NCI-H128 (cell line): ENCODE results near the gene ASTN2.
"Not testable (repeated sequence)": the region's sequence is repeated elsewhere in the genome, so short reads cannot be mapped to it uniquely, and the experiment has no call there.

Source experiments
- DNase-seq: peaks from one replicate; lab custom pipeline; 2025; ENCODE audit not compliant: unreplicated experiment; lab: John Stamatoyannopoulos, UW

ASTN2 gene

DNA sequence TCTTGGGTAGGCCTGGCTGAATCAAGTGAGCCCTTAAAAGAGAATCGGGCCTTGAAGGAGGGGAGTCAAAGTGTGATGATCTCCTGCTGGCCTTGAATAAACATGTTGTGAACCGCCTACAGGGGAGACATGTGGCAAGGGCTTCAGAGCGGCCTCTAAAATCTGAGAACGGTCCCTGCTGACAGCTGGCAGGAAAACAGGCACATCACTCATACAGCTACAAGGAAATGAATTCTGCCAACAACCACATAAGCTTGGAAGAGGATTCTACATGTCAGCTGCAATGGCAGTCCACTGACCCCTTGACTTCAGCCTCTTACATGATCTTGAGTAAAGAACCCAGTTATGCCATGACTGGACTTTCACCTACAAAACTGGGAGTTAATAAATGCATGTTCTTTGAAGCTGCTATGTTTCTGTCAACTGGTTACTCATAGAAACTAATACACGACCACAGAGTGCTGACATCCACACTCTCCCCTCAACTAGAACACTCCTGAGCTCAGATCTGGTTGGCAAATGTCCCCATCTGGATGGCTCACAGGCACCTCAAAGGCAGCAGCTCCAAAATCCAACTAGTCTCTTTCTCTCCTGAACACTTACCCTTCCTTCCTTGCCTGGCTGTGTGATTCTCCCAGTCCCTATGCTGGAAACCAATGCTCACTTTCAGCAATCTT is 333.1 kb downstream of the ASTN2 start:
- no peak for DNase-seq

DNA sequence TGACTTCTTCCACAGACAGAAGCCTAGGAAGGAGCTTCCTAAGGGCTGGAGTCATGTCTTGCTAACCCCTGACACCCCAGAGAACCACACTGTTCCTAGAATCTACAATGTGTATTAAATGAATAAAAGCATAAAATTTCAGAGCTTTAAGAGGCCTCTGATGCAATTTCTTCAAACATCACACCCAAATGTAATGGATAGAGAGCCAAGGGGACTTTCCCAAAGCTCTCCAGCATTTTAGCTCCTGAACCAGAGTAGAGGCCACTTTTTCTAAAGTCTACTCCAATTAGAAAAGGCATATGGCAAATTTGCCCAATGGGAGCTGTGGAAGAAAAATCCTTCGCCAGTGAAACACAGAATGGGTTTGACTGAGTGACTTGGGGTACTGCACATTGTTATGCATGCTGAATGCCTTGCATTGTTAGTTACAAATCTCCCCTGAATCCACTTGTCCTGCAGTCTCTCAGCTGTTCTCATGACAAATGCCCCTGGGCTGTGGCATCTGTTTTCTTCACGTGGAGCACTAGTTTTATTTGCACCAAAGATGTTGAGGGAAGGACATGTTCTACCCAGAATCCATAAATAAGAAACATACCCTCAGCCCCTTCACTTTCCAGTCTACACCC is 334.0 kb downstream of the ASTN2 start:
- DNase-seq = no peak

DNA sequence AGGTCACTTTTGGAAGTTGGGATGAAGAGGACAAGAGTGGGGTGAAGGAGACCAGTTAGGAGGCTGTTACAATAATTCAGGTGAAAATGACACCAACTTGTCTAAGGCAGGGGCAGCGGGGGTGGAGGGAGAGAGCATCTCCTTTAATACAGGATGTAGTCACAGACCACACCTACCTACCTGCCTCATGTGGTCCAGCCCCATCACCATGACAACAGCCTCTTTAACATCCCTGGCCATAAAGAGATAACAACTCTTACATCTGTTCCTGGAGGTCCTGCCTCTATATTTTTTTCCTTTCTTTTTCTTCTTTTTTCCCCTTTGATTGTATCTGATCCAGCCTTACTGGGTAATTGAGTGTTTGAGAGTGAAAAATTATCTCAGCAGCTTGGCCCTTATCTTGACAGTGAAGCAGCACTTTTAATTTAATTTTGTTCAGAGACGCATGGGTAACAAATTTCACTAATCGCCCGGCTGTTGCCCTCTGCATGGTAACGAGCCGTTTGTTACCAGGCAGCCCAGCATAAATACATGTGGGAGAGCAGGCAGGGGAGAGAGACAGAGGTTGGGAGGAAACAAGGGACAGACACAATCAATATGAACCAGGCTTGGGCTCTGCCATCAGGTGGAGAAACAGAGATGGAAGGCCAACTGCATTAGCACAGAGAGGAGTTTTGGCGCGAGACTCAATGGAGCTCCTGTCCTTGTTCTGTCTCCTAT is 338.1 kb downstream of the ASTN2 start:
- DNase-seq = no peak

DNA sequence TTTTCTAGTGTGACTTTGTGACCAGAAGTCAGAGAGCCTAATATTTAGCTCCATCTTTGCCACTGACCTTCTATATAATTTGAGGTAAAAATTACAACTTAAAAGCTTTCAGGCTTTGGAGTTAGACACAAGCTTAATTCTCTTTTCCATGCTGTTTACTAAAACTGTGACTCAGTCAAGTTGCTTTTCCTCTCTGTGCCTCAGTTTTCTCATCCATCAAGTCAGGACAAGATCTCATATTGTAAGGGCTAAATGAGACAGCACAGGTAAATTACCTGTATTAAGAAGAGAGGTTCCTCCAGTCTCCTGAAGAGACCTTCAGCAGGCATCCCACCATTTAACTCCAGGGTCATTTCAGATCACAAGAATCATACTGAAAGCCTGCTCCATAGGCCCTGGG is 339.2 kb downstream of the ASTN2 start:
- DNase-seq = no peak

DNA sequence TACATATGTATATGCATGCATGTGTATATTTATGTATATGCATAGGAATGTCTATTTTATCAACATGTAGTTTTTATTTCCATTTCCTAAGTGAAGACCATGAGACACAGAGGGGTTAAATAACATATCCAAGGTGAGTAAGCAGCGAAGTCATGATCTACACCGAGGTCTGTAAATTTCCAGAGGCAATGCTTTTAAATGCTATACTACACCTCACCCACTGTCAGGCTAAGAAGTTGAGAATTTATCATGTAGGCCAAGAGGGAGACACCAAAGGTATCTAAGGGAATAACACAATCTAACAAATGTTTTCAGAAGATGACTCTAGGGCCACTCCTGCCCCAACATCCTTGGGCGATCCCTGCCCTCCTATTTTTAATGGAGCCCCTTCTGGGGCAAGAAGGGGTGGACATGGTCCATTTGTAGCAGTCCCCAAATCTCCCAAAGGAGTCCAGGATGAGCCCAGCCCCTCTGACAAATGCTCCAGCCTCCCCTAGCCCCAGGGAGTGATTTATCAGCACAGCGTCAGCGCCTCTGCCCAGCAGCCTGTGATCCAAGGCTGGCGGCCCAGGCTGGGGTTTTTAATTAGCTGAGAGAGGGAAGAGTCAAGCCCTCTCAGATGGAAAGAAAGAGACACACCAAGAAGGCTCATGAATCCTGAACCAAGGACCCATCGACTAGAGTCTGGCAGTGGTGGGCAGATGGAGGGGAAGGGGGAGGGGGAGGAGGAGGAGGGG is 339.9 kb downstream of the ASTN2 start:
- DNase-seq = no peak

DNA sequence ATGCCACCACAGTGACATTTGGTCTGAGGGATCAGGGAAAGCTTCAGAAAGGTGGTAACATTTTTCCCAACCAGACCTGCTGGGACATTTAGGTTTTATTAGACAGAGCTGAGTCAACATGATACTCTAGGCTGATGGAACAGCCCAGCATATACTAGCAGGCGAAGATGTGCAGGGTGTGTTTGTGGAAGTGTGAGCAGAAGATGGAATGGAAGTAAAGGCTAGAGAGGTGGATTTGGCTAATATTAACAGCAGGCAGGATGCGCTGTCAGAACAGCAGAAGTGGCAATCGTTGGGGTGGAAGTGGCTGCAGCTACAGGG is 340.6 kb downstream of the ASTN2 start:
- no peak for DNase-seq

DNA sequence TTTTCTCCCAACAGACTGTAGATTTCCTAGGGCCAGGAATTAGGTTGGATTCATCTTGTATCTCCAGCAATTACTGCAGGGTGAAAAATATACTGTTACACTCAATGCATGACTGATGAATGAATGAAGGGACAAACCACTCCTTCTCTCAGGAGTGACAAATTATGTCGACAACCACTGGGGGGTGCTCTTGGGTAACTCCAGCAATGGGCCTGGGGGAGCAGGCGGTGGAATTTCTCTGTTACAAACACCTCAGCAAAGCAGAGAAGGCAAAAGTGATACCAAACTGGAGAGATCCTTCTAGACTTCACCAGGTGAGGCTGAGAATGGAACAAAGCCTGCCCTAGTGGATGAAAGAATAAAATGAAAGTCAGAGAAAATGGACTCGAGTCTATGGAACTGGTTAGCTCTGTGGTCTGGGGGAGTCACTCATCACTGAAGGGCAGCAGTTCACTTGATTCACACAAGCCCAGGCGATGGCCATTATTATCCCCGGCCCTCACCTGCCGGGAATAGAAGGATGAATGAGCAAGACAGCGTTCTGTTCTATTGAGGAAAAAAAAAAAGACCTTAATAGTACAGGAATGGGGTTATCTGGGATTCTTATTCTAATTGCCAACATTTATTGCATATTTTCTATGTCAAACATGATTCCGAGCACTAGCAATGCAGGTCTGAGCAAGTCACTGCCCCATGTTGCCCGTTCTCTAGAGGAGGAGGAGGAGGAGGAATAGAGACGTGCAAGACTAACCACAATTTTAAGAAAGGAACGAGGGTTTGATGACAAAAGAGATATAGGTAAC is 341.1 kb downstream of the ASTN2 start:
- peak; percentile 17 for DNase-seq

DNA sequence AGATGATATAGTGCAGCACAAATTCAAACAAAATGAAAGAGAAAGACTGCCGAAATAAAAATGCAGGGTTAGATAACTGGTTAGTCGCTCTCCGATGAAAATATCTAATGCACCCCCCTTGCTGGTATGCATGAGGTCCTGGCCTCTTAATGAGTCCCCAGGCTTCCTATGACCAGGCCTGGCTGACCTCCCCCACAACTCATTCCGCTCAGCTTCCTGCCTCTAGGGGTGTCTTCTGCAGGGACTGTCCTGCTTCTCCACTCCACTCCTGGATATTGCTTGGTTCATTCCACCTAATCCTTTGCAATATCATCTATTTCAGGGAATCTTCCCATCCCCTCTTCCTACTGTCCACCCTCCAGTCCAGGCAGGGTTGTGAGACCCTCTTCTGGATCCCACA is 341.8 kb downstream of the ASTN2 start:
- DNase-seq = no peak

DNA sequence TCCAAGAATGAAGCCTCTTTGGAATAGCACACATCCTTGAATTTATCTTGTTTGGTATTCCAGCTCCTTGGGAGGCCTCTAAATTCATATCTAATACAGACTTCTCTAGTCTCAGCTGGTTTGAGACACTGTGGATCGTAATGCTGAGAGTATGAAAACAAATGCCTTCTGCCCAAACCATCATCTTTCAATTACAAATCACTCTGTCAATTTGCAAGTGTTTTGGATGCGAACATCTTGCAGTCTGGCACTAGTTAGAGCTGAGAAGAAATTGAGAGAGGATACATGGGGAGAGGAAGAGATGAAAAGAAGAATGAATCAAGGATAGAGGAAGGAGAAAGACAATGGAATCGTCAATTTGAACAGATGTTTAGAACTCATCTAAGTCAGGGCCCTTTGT is 342.6 kb downstream of the ASTN2 start:
- no peak for DNase-seq

DNA sequence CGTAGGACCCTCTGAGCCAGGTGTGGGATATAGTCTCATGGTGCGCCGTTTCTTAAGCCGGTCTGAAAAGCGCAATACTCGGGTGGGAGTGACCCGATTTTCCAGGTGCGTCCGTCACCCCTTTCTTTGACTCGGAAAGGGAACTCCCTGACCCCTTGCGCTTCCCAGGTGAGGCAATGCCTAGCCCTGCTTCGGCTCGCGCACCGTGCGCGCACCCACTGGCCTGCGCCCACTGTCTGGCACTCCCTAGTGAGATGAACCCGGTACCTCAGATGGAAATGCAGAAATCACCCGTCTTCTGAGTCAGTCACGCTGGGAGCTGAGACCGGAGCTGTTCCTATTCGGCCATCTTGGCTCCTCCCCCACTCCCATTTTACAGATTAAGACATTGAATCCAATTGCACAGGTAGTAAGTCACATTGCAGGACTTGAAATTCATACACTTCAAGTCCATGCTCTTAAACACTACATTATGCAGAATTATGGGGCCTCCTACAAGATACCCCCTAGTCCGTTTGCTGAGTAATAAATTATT is 343.1 kb downstream of the ASTN2 start:
- not testable (repeated sequence) for DNase-seq

DNA sequence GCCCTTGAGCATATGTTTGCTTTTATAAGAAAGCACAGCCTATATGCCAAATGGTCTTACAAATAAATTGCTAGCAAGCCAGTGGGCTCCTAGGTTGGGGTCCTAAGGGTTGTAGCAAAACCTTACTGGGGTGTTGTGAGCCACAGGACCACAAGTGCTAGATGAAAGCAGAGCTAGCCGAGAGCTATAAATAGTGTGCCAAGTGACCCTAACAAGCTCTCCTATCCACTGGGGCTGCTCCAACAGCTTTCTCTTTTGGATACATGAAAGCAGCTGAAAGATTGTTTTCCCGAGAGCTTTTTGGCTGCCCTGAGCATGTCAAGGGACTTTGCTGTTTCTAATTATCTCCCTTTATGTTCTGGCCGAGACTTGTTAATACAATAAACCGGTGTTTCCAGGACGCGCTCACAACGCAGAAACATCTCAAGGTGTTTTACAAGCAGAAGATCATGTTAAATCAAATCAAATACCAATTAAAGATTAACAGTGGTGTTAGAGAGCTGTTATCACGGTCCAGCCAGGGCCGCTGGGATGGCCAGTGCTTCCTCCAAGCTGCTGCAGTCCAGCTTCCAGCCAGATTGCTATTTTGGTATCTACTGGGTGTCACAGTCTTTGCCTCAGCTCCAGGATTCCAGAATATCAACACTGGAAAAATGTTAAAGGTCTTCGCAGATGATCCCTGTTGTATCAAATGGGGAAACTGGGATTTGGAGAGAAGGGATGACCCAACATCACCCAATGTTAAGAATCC is 351.0 kb downstream of the ASTN2 start:
- DNase-seq = no peak

DNA sequence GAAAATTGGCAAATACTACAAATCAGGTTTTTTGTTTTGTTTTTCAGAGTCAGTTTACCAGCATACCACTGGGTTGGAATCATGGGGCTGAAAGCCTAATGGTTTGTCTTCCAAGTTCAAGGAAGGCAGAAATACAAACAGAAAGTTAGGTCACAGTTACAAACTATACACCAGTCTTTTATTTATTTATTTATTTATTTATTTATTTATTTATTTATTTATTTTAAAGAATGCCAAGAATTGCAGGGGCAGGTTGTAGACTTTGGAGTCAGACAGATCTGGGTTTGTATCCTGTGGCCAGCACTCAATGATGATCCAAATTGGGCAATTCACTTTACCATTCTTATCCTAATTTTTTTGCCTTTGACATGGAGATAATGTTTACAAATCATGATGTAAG is 353.9 kb downstream of the ASTN2 start:
- no peak for DNase-seq

DNA sequence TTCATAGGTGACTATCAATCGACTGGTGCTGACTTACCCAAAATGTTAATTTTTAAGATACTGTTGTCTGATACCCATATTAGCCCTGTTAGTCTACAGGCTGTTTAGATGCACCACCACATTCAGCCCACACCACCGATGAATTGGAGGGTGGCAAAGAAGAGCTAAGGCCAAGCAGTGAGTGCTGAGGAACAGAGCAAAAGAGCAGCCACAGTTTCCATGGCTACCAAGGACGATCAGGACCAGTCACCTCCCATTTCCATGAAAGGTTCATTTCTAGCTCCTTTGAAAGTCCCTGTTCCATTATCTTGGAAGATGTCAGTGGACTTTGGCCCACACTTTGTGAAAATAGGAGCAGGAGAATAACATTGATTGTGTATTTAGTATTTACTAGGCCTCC is 364.9 kb downstream of the ASTN2 start:
- DNase-seq = no peak

DNA sequence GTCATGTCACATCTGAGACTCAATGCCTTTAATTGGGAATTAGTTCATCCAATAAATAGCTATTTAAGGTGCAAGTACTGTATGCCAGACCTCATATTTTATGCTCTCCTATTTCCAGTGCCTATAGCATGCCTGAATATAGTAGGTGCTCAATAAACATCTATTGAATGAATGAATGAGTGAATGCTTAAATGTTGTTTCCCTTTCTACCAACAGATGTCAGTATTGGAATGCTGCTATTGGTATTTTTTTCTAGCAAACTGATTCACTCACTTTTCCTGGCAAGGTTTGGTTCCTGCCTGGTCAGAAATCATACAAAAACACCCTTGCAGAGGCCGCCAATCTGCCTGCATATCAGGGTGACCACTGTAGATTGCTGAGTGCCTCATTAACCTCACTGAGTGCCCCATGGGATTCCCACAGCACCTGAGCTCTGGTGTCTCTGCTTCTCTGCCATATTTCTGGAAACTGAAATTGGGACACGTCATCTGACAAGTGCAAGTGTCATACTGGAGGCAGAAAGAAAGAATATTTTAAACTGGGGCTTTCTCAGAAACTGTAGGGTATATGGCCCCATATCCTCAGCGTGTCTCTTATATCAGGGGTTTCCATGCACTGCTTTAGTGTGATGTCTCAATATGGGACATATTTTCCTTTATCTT is 368.1 kb downstream of the ASTN2 start:
- DNase-seq = no peak

DNA sequence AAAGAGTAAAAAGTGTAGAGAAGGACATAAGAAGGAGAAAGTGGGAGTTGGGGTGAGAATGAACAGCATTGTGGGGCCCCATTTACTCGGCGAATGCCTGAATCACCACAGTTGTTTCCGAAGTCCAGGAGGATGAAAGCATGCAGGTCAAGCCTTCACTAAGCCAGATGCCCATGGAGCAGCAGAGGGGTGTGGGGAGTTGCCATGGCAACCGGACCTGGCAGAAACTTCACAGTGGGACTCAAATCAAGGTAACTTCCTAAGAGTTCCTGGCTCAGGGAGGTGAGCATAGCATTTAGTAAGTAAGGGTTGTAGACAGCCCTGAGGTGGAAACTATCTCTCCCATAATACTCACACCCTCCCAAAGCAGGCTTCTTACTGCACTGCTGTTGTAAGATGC is 370.6 kb downstream of the ASTN2 start:
- DNase-seq = no peak

DNA sequence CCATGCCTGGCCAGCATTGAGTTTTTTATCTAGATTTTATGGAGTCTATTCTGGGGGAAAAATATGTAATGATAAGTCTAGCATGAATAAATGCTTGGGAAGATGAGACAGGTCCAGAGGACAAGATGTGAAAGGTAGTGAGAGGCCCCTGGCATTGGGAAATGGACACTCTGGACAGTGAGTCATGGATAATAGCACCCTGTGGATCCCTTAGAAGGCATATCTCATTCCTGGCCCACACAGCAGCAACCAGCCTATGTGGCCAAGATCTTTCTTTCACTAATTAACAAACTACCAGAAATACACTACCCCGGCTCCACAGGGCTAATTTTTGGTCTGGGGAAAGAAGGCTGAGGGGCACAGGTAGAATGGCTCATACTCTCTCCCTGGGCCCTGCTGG is 371.7 kb downstream of the ASTN2 start:
- no peak for DNase-seq

DNA sequence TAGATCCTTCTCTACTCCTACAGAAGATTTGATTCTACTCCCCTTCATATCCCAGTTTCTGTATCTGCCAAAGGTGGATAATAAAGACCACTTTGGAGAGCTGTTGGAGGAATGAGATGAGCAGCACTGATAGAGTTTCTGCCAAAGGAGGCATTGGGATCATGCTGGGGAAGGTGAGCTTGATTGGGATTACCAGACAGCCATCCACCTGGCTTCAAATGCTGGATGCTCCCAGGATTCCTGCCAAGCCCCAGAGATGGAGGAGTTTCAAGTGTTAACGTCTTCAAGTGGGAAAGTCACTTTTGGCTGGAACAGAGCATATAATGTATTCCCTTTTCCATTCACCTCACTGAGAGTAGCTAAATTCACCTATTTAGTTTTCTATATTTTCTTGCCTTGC is 379.3 kb downstream of the ASTN2 start:
- DNase-seq = no peak

DNA sequence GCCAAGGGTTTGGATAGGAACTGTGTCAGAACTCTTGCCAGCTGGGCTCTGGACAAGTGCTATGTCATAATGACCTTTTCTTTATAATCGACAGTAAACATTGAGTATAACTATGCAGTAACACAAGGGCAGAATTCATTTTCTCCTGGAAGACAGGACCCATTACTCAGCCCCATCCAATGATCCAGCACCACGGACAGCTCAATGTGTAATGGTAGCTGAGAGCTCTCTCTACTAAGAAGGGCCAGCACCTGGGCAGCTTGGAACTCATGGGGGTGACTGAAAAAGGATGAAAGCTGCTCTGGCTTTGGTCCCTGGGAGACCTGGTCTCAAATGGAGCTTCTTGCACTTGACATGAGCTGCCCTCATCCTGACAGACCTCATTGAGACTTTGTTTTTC is 380.0 kb downstream of the ASTN2 start:
- no peak for DNase-seq

DNA sequence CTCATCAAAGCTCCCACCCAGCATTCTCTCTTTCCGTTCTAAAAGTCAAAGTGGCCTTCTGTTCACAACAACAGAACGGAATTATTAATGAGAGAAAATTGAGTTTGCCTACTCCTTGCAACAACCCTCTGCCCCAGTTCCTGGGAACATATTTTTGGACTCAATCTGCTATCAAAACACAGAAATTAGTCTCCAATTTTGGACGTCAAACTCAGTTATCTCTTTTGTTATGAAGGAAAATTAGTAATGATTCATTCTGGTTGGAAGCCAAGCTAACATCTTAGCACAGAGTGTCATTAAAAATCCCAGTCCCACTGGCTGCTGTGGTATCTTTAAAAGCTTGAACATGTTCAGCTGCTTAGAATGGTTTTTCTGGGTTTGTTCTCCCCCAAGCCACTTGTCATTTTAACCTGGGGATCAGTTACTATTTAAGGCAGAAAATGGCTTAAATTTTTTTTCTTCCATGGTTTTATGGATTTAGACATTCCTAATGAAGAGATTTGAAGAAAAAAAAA is 384.5 kb downstream of the ASTN2 start:
- no peak for DNase-seq
